NCI-H345 treated with DMSO at 0.1 percent for 48 hours (cell line): ENCODE results near the gene GAL3ST2.
"Not testable (repeated sequence)": the region's sequence is repeated elsewhere in the genome, so short reads cannot be mapped to it uniquely, and the experiment has no call there.

Source experiments
- DNase-seq: peaks from one replicate; lab custom pipeline; 2025; ENCODE audit not compliant: unreplicated experiment; lab: John Stamatoyannopoulos, UW

Gene GAL3ST2

GRCh38 chr2:241767464-241768250, 9.0 kb upstream of the GAL3ST2 start:
- no peak for DNase-seq

- no peak for DNase-seq
Measured at GRCh38 chr2:241768251-241768711, 8.3 kb upstream of the GAL3ST2 start.

DNA sequence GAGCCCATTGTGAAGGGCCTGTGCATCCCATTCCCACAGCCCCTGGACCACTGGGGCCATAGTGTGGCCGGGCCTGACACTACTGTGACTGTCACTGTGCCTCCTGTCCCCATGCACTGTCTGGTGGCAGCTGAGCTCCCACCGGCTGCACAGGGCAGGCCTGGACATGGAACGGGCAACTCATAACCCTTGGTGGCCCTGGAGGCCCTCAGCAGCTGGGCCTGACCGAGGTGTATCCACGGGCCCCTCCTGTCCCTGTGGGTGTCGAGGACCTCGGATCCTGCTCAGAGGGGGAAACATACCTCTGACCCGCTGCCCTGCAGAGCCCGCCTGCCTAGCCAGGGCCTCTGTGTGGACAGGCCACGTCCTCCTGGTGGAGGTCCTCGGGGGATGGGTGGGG, 7.8 kb upstream of the GAL3ST2 start:
- no peak for DNase-seq

GRCh38 chr2:241769819-241770184, 6.8 kb upstream of the GAL3ST2 start:
- DNase-seq, result no peak

GRCh38 chr2:241770185-241770935, 6.3 kb upstream of the GAL3ST2 start:
- no peak for DNase-seq

DNA sequence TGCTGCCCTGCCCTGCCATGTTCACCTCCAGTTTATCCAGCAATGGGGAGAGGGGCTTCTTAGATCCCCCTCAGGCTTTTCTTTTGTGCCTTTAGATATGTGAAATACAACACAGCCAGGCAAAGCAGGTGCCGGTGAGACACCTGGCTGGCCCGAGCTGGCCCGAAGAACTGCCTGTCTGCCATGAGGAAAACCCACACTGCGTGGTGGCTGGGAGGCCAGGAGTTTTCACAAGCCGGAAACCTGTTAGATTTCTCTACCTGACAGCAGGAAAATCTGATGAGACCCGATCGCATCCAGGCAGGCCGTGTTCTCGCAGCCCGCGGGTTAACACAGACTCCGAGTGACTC, 5.7 kb upstream of the GAL3ST2 start:
- DNase-seq, result no peak

GRCh38 chr2:241771286-241772062, 5.1 kb upstream of the GAL3ST2 start:
- no peak for DNase-seq

GRCh38 chr2:241772063-241772499, 4.5 kb upstream of the GAL3ST2 start:
- DNase-seq, result no peak

GRCh38 chr2:241773511-241774418, 2.9 kb upstream of the GAL3ST2 start:
- peak; percentile 56 for DNase-seq

- DNase-seq, result peak; percentile 58
Measured at GRCh38 chr2:241774419-241775222, 2.0 kb upstream of the GAL3ST2 start.

- no peak for DNase-seq
Measured at GRCh38 chr2:241775223-241776177, 1.1 kb upstream of the GAL3ST2 start.

GRCh38 chr2:241777170-241777685, 606 bp downstream of the GAL3ST2 start:
- DNase-seq, result no peak

GRCh38 chr2:241777686-241778627, 1.3 kb downstream of the GAL3ST2 start:
- no peak for DNase-seq

DNA sequence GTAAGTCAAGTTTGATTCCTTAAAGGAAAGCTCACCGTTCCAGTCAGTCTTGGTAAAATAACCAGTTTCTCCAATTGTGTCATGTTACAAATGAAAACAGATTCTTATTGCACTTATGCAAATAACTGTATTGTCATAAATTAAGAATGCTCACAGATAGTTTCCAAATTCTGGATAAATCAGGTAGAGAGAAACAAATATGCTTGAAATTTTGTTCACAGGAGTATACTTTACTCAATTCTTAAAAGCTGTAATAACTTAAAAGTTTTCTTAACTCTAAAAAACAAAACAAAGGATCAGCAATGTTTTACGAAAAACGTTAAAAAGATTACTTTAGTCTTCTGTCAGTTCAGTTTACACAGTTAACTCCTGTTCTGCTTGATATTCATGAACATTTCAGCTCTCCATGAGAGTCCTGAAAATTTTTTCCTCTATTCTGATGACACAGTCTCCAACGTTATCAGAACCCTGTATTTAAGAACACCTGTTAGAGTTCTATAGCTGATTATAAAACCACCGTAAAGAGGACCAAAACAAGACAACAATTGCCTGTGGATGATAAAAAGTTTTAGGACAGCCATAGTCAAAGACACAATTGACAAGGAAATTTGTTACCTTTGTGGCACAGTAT, 4.4 kb downstream of the GAL3ST2 start:
- no peak for DNase-seq

GRCh38 chr2:241782053-241782452, 5.4 kb downstream of the GAL3ST2 start:
- not testable (repeated sequence) for DNase-seq

GRCh38 chr2:241788135-241788534, 11.5 kb downstream of the GAL3ST2 start:
- DNase-seq, result no peak

DNA sequence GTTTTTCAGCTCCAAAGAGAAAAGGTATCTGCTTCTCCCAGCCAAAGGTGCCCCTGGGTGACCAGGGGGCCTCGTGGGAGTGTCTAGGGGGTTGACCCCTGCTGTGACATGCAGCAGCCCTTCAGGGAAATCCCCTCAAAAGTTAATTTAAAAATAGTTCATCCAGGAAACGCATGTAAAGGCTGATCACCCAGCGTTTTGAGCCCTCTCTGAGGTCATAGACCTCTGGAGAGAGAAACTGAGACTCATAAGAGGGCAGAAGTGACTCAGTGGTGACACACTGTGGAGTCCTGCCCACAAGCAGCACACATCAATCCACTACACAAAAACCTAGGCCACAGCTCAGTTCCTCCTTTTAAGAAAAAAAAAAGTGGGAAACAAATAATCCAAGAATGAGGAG, 11.9 kb downstream of the GAL3ST2 start:
- no peak for DNase-seq
